Mesodermal cell (in vitro differentiated cells): ENCODE results near the gene CYP2R1.
A peak's percentile ranks its signal among the peaks of the same experiment; 100 is the strongest.

Experiments
- H3K27ac ChIP-seq: 2 replicates; pipeline ENCODE4 v1.7.0; 2013; ENCODE audit warnings: mild to moderate bottlenecking, low read depth, low read length, moderate library complexity; ENCODE audit not compliant: severe bottlenecking
- H3K36me3 ChIP-seq: 2 replicates; pipeline ENCODE4 v1.7.1; 2013; ENCODE audit warnings: mild to moderate bottlenecking, low read length, moderate library complexity; ENCODE audit not compliant: control insufficient read depth, insufficient read depth
- H3K4me1 ChIP-seq: one replicate; pipeline ENCODE4 v1.7.1; 2013; ENCODE audit warnings: mild to moderate bottlenecking, low read length; ENCODE audit not compliant: insufficient read depth, control insufficient read depth, poor library complexity, severe bottlenecking
- H3K4me3 ChIP-seq: 2 replicates; pipeline ENCODE4 v1.7.0; 2013; ENCODE audit warnings: low read length, control low read depth, mild to moderate bottlenecking; ENCODE audit not compliant: insufficient read depth, poor library complexity, severe bottlenecking; ENCODE audit errors: extremely low read depth
- H3K9me3 ChIP-seq: 2 replicates; pipeline ENCODE4 v1.7.1; 2013; ENCODE audit warnings: mild to moderate bottlenecking, low read length, moderate library complexity; ENCODE audit not compliant: control insufficient read depth
- WGBS, 2 experiments: methylation state at CpG; one replicate each; pipeline ENCODE4 v1.1.5; 2013; ENCODE audit warnings: missing lambda C conversion rate in 2 of 2; ENCODE audit not compliant: insufficient coverage in 2 of 2; 5-methylcytosine and 5-hydroxymethylcytosine counted together

Gene CYP2R1

DNA sequence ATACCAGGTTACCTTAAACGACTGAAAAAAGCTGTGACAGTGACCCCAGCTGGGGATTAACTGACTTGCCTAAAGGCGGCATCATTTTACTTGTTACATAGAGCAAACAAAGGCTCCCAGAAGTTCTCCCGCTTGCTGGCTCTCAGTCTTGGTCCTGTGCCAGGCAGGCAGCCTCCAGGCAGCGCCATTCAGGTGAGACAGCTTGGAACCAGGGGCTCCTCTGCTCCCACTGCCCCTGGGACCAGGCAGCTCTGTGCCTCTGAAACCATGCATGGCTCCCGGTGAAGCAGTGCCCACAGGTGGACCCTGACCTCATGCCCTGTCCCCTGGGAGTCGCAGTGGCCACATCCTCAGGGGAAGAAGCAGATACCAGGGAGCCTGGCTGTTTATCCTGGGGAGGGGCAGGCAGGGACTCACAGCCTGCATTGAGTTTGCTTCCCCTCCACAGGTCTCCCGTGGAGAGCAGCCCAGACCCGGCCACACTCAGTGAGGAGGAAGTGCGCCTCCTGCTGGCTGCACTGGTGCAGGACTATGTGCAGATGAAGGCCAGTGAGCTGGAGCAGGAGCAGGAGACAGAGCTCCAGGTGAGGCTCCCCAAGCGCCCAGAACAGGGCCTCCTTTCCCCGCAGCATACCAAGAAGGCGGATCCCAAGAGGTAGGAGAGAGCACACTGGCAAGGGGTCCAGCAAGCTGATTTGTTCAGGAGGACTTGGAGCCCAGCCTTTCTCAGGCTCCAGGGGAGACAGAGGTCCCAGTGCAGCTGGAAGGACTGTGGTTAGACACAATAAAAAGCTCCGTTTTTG is 15.6 kb upstream of the CYP2R1 start:
- no peak overlapping the region for H3K27ac ChIP-seq
- WGBS, 2 experiments = 57 to 59% methylated on average over 10 to 11 of the region's 13 CpGs

DNA sequence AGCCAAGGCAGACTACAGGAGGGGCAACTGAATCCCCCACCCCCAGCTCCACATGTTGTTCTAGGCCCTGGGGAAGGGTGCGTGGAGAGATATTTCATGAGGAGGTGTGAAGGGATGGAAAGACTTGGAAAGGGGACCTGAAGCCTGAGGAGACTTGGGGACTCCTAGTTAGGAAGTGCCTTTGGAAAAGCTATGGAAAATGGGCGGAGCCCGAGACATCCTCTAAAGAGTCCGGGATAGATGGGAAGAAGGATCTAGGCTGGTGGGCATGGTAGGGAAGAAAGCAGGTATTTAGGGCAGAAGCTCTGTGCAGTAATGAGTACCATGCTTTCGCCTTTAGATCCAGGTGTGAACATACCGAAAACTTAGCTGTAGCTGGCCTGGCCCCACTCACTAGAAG is 15.0 kb upstream of the CYP2R1 start:
- no peak overlapping the region for H3K27ac ChIP-seq
- no peaks in the 10 kb centered on the region for H3K4me1 ChIP-seq
- H3K9me3 ChIP-seq = no peaks in the 10 kb centered on the region
- H3K4me3 ChIP-seq = no peak overlapping the region
- 94 to 95% methylated on average over 6 of the region's 6 CpGs for WGBS, 2 experiments
- no peaks in the 10 kb centered on the region for H3K36me3 ChIP-seq

More for the DNA sequence above, 15.6 kb upstream of the CYP2R1 start:
- Histone ChIP-seq H3K36me3 (no peaks in the 10 kb centered on the region), H3K4me3 (no peak overlapping the region), H3K4me1 (no peaks in the 10 kb centered on the region), H3K9me3 (no peaks in the 10 kb centered on the region)

DNA sequence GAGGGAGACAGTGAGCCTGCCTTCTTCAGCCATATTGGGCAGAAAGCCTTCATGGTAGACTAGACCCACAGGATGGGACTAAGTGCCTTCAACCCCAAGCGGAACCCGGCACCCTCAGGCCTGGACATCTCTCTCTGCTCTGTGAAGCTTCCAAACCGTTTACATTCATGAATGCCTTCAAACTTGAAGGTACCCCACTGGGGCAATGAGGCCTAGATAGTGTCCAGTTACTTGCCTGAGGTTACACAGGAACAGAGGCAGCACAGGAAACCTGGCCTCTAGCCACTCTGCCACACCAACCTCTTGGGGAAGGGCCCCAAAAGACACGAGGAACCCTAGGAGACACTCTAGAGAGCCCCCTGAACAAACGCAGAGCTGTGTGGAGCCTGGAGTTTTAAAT is 14.5 kb upstream of the CYP2R1 start:
- no peaks in the 10 kb centered on the region for H3K9me3 ChIP-seq
- 89 to 96% methylated on average over 3 to 5 of the region's 5 CpGs for WGBS, 2 experiments
- H3K4me3 ChIP-seq = no peak overlapping the region
- H3K36me3 ChIP-seq = no peaks in the 10 kb centered on the region
- H3K4me1 ChIP-seq = no peaks in the 10 kb centered on the region
- H3K27ac ChIP-seq = no peak overlapping the region

DNA sequence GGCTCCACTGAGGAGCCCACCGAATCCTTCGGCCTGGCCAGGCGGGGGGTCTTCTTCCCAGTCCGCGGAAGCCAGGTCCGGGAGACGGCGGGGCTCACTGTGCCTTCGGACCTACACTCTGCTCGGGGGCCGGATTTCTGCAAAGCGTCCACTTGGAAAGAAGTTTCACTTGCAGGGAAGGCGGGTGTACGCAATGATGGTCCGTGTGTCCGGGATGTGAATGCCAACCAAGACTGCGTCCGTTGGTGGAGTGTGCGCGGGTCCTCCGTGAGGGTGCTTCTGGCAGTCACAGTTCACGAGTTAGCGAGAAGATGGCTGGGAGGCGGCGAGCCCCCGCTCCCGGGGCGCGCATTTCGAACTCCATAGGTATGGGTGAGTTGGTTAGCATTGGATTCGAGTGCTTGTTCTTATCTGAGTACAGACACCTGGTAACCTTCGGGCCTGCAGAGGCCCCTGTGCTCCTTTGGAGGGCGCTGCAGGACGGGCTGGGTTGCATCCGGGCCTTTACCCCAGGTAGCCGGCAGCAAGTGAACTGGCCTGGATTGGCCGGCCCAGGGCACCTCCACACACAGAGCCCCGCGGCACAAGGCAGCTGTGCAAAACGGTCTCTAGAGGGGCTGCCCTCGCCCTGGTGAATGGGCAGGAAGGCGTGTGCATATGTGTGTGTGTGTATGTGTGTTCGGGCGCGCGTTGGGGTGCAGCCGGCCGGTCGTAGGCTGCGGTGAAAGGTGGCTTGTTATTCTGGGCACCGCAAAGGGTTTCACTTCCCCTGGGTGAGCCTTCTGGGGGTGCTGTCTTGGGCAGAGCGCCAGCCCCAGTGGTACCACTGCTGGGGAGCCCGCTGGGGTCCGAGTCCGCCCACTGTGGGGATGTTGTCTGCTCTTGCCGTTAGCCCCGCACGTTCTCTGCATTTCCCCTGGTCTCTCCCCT is 13.3 kb upstream of the CYP2R1 start:
- Histone ChIP-seq H3K36me3 (no peaks in the 10 kb centered on the region), H3K27ac (no peak overlapping the region), H3K4me1 (no peaks in the 10 kb centered on the region), H3K9me3 (no peaks in the 10 kb centered on the region), H3K4me3 (no peak overlapping the region)
- 91 to 92% methylated on average over 42 to 58 of the region's 58 CpGs for WGBS, 2 experiments

DNA sequence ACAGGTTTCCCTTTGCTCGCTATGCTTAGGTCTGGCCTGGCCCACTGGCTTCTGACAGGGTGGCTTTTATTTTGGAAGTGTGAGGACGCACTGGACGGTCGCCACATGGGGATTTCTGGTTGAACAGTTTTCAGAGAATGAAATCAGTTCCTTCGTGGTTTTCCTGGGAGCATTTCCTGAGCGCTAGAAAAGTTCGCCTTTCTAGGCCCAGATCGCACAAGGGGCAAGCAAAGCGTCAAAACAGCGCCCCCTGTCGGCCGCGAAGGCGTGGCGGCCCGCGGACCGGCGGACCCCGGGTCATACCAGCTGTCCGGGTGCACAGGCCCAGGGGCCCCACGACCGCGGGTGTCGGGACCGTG is 12.7 kb upstream of the CYP2R1 start:
- H3K27ac ChIP-seq = no peak overlapping the region
- 72 to 88% methylated on average over 19 to 26 of the region's 26 CpGs for WGBS, 2 experiments
- no peaks in the 10 kb centered on the region for H3K4me1 ChIP-seq
- H3K4me3 ChIP-seq = no peak overlapping the region
- H3K9me3 ChIP-seq = no peaks in the 10 kb centered on the region
- no peaks in the 10 kb centered on the region for H3K36me3 ChIP-seq

DNA sequence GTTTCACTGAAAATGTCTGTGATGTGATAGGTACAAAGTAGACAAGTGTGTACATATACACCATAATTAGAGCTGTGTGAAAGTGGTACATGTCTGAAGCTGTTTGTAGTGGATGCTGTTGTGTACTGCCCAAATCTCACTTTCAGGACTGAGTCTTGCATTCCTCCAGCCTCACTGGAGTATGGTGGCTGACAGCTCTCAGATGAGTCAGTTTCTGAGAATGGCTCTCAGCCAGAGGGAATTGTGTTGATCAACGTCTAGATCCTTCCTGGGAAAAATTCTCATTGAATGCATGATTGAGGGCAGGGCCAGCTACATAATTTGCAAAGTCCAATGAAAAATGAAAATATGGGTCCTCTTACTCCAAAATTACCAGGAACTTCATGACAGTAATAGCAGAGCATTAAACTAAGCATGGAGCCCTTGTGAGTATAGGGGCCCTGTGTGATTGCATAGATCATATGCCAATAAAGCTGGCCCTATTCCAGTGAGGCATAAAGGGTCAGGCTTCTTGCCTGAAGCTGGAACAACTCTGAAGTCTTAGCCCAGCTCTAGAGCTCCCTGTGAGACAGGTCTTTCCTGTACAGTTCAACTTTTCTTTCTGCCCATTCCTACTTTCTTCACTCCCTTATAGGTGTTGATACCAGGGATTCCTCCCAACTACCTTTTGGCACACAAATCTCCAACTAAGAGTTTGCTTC is 10.8 kb upstream of the CYP2R1 start:
- Histone ChIP-seq H3K4me1 (no peaks in the 10 kb centered on the region), H3K27ac (no peak overlapping the region), H3K4me3 (no peak overlapping the region), H3K36me3 (no peaks in the 10 kb centered on the region), H3K9me3 (no peaks in the 10 kb centered on the region)
- 50 to 60% methylated on average over 1 of the region's 1 CpG for WGBS, 2 experiments

DNA sequence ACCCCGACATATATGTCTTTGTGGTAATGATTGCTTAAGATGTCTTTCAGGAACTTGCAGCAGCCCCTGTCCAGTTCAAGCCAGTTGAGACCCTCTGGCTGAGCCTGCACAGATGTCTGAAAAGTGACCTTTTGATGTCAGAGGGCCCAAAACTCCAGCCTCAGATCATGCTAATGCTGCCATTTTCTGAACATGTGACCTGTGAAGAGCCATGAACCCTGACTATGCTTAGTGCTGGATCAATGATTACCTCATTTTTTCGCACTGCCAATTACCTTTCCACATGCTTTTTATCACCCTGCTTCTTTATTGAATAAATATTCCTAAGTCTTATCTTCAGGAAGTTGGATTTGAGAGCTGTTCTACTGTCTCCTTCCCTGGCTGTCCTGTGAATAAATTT is 6.9 kb upstream of the CYP2R1 start:
- no peaks in the 10 kb centered on the region for H3K9me3 ChIP-seq
- no CpG with 5 or more reads among the region's 2 CpGs for whole genome bisulfite sequencing, 2 experiments
- H3K4me1 ChIP-seq = no peaks in the 10 kb centered on the region
- no peaks in the 10 kb centered on the region for H3K36me3 ChIP-seq
- no peak overlapping the region for H3K4me3 ChIP-seq
- H3K27ac ChIP-seq = no peak overlapping the region

DNA sequence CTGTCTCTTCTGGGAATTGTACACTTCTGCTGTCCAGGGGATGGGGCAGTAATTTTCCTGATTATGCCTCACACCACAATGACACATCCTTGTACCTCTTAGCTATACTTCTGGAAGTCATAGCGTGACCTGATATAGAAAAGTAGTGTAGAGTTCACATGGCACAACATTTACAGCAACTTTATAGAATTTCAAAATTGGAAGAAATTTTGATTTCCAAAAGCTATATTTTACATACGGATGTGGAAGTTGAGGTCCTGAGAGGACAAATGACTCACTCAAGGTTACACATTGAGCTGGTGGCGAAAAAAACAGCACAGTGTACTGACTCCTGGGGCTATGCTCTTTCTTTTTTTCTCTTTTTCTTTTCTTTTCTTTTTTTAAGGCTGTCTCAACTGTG is 6.3 kb upstream of the CYP2R1 start:
- 100% methylated on average over 1 of the region's 3 CpGs; no CpG with 5 or more reads in 1 of the 2 experiments for WGBS, 2 experiments
- Histone ChIP-seq H3K4me3 (no peak overlapping the region), H3K9me3 (no peaks in the 10 kb centered on the region), H3K36me3 (no peaks in the 10 kb centered on the region), H3K27ac (no peak overlapping the region), H3K4me1 (no peaks in the 10 kb centered on the region)

DNA sequence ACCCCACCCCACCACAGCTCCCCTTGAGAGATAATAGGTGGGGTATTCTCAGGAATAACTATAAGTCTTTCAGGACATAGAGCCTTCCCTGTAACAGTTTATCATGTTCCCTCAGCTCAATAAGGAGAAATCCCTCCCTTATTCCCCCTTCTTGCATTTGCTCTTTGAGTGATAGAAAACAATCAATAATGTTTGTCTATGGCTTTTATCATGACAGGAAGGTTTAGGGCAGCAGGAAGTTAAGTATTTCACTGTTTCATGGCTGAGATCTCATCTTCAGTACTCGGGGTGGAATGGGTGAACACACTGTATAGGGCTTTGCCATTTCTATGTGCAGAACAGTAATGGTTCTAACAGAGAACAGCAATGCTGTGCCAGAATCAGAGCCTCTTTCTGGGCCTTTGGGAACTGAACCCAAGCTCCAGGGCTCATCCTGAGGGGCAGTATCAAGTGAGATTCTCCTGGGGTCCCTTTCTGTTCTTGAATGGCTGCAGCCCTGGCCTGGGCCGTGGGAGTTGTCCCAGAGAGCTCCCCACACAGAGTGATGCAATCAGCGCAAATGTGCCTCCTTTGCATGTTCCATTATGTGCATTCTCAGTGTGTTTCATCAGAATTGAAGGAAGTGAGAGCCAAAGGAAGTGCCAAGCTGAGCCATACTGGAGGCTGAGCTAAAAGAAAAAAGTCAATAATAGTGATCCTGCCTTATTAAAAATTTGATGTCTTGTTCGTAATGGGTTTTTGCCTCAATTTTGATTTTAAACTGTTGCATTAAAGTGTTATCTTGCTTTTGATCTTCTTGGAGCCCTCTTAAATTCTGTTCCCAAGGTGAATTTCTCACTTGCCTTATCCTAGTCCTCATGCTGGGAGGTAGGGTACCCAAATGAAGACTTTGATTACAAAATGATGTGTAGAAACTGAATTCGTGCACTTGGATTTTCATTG is 2.9 kb upstream of the CYP2R1 start:
- WGBS, 2 experiments = 84 to 91% methylated on average over 4 of the region's 5 CpGs
- H3K4me3 ChIP-seq = no peak overlapping the region
- H3K27ac ChIP-seq = no peak overlapping the region
- H3K4me1 ChIP-seq = no peaks in the 10 kb centered on the region
- no peaks in the 10 kb centered on the region for H3K9me3 ChIP-seq
- H3K36me3 ChIP-seq = no peaks in the 10 kb centered on the region

DNA sequence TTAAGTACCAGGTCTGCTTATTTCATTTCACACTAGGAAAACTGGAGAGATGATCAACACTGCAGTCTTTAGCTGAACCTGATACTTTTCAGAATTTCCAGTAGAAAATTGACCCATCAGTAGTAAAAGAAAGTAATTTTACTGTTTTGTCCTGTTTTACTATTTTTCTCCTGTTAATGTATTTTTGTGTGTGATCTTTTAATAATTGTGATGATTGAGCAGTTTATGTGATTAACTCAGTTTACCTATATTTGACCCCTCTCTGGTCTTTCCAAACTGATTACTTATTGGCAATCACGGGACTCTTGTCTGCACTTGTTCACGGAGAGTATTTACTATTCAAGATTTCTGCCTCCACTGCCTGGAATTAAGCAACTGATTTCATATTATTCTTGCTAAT is 546 bp upstream of the CYP2R1 start:
- Histone ChIP-seq H3K4me3 (peak overlapping the region; percentile 70), H3K36me3 (no peaks in the 10 kb centered on the region), H3K27ac (no peak overlapping the region), H3K4me1 (no peaks in the 10 kb centered on the region), H3K9me3 (no peaks in the 10 kb centered on the region)
- 90% methylated on average over 2 of the region's 2 CpGs; no CpG with 5 or more reads in 1 of the 2 experiments for WGBS, 2 experiments
